ENCODE results near the gene PCLAF. TPM values are rescaled to one million over a fixed set of nuclear protein-coding genes. Genes with fewer than 3 reads are reported as not detected.
A peak's percentile ranks its signal among the peaks of the same experiment; 100 is the strongest.
"Not testable (repeated sequence)": the region's sequence is repeated elsewhere in the genome, so short reads cannot be mapped to it uniquely, and the experiment has no call there.

Gene PCLAF
- total RNA-seq = 8.5 and 10.9 TPM in 2 replicates

DNA sequence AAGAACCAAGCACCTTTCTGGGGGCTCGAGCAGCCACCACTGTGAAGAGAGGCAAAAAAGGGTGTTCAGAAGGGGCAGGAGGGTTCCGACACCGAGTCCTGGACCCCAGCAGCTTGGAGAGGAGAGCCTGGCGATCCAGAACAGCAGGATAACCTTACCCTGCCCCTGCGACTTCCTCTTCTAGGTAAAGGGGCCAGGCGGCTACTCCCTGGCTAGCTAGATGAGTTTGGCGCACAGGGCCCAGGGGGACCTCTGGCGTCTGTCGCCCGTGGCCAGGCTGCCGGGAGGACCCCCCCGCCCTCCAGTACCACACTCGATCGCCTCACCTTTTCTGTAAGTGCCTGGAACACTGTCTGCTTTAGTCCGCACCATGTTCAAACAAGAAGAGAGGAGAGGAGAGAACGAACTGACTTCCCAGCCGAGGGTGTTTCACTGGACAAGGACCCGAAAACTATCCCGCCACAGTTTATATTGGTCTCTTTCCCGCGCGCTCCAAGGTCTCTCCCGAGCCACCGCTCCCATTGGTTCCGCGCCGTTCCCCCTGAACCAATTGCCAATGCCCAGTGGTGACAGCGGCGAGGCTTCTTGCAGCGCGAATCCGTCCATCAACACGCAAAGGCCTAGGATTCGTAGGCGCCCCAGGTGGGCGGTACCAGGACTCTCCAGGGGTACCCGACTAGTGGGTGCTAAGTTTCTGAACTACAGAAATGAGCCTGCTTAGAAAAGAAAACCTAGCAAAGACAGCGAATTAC lies at the start of gene PCLAF:
PCLAF (minus strand) TSS at position 442 of the 752 bp plus-strand sequence; CDS start at position 372, 70 bp downstream.
- peak; percentile 64 for DNase-seq (ENCODE audit: extremely low read depth, low read depth, low spot score)

DNA sequence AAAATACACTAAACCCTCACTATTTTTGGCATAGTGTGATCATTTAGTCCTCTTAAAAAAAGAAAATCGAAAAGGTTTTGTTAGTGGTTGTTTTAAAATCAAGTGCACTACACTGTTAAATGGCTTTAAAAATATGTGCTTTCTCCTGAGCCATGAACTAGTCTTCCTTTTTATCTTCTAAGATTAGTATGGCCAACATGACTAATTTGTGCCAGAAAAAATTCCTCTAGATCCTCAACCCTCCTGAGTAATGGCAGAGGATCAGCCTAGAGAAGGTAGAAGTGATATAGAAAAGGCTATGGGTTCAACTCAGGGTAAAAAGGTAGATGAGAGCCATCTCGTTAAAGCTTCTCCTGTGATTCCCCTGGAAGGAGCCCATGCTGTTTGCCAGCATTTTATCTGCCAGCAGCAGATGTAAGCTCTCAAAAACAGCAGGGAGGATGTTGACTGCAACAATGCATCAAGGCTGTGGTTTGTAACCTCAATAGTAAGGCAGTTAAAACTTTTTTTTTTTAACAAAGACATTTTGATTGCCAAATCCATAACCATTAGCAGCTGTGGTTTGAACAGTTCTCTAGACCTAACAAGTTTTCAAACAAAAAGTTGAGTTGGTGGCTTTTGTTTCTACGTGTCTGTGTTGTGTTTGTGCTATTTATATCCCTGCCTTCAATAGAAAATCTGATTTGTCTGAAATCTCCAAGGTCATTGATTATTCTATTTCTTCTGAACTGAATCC lies 48.9 kb upstream of the PCLAF start:
- DNase-seq (ENCODE audit: extremely low read depth, low read depth, low spot score) = no peak

- no peak for DNase-seq (ENCODE audit: extremely low read depth, low read depth, low spot score)
Measured at GRCh38 chr15:64429448-64429847, 48.2 kb upstream of the PCLAF start.

DNA sequence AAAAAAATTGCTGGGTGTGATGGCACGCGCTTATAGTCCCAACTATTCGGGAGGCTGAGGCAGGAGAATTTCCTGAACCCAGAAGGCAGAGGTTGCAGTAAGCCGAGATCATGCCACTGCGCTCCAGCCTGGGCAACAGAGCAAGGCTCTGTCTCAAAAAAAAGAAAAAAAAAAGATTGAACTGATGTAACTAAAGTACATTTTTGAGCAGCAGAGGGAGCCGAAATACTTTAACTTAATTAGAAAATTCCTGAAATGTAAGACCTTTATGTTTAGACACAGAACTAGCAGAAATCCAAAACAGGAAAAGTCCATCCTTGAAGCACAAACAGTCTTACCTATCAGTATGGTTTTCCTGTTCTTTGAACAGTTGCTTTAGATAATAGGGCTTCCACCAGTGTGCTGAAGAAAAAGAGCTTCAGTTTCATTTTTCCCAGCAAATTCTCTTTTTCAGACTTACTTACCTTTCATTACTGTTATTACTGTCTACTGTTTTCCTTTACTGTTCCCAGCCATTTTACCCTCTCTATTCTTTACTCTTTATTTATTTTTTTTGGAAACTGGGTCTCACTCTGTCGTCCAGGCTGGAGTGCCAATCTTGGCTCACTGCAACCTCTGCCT lies 45.7 kb upstream of the PCLAF start:
- no peak for DNase-seq (ENCODE audit: extremely low read depth, low read depth, low spot score)

DNA sequence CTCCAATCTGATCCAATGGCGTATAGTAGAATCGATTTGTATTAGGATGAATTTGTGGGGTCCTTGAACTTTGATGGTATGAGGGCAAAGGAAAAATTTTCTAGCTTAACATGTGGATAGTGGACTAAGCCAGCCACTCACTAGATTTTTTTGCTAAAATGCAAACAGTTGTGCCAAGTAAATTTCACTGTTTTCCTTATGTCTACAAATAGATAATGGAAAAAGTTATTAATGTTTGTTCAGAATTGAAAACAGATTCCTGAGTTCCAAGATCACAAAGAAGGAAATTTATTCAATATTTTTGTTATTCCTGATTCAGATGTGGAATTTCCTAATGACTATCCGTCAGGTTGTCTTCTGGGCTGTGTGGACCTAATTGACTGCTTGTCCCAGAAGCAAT lies 44.0 kb upstream of the PCLAF start:
- DNase-seq (ENCODE audit: extremely low read depth, low read depth, low spot score) = no peak

DNA sequence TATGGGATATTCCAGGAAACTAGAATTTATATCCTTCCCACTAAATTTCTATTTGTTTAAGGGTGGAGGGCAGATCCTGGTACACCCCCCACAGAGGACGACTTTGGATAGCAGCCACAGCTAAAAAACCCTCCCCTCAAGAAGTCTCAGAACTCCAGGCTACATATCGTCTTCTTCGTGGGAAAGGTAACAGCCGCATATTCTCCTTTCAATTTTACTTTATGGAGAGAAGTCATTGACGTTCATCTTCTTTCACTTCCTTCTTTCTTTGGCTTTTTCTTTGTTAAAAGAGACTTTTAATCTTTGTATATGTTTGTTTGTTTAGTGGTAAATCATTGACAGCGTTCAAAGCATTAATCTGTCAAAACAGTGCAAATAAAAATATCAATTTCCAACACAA lies 42.7 kb upstream of the PCLAF start:
- no peak for DNase-seq (ENCODE audit: extremely low read depth, low read depth, low spot score)

DNA sequence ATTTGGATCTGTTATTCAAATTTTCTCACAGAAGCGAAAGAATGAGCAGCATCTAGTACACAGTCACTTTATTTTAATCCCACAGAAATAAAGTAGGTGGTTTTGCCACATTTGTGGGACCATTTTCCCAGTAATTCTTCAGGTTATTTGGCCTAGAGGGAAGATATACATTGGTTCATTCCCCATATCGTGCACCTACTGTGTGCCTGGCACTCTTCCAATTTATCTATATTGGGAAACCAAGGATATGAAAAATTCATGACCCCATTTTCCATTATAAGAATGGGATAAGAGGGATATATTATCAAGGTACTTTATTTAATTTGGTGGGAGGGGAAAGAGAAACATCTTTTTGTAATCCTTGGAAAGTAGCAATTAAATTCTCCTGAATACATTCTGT lies 41.5 kb upstream of the PCLAF start:
- no peak for DNase-seq (ENCODE audit: extremely low read depth, low read depth, low spot score)

GRCh38 chr15:64412216-64412615 lies 31.0 kb upstream of the PCLAF start:
- no peak for DNase-seq (ENCODE audit: extremely low read depth, low read depth, low spot score)

DNA sequence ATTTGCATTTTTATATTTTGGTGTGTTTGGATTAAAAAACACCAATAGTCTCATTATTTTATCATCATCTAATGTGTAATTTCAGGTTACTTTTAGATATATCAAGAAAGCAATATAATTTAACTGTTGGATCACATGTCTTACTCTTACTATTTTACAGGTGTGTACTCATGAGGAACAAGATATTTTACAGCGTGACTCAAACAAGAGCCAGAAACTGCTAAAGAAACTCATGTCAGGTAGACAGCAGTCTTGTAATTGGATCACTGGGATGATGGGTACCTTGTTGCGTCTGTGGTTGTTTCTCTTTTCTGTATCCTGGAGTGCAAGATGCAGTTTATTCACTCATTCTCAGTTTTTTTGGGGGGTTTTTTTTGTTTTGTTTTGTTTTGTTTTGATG lies 19.3 kb upstream of the PCLAF start:
- DNase-seq (ENCODE audit: extremely low read depth, low read depth, low spot score) = no peak

- DNase-seq (ENCODE audit: extremely low read depth, low read depth, low spot score) = no peak
Measured at GRCh38 chr15:64398575-64398974, 17.3 kb upstream of the PCLAF start.

GRCh38 chr15:64396789-64397188 lies 15.5 kb upstream of the PCLAF start:
- no peak for DNase-seq (ENCODE audit: extremely low read depth, low read depth, low spot score)

DNA sequence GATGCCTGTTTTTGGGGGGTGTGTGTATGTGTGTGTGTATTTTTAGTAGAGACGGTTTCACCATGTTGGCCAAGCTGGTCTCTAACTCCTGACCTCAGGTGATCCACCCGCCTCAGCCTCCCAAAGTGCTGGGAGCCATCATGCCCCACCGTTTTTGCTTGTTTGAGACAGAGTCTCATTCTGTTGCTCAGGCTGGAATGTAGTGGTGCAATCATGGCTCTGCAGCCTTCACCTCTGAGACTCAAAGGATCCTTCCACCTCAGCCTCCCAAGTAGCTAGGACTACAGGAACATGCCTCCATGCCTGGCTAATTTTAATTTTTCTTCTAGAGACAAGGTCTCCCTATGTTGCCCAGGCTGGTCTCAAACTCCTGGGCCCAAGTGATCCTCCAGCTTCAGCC lies 11.2 kb upstream of the PCLAF start:
- not testable (repeated sequence) for DNase-seq (ENCODE audit: extremely low read depth, low read depth, low spot score)

DNA sequence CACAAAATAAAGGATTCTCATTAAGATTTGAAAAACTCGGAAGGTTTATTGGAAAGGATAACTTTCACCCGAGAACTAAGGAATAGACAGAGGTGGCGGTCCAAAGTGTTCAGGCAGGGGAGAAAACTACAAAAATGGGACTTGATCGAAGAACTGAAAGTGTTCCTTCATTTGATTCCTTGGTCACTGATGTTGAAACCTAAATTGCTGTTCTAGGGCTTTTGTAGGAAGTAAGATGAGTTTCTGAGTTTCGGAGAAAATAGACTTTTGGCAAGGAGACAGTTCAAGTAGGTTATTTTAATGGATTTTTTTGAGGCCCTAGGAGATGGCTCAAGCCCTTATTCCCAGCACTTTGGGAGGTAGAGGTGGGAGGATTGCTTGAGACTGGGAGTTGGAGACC lies 7.8 kb upstream of the PCLAF start:
- no peak for DNase-seq (ENCODE audit: extremely low read depth, low read depth, low spot score)

GRCh38 chr15:64387562-64388168 lies 6.4 kb upstream of the PCLAF start, which contains the start of gene TRIP4:
TRIP4 (plus strand) TSS chr15:64387836; CDS start chr15:64387864, 28 bp downstream.
- peak; percentile 77 for DNase-seq (ENCODE audit: extremely low read depth, low read depth, low spot score)

DNA sequence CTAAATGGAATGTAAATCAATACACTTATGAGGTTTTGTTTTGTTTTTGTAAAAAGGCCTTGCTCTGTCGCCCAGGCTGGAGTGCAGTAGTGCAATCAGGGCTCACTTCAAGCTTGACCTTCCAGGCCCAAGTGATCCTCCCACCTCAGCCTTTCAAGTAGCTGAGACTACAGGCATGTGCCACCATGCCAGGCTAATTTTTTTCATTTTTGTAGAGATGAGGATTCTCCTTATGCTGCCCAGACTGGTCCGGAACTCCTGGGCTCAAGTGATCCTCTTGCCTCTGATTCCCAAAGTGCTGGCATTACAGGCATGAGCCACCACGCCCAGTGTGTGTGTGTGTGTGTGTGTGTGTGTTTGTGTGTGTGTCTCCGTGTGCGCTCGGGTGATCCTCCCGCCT lies 5.0 kb upstream of the PCLAF start:
- no peak for DNase-seq (ENCODE audit: extremely low read depth, low read depth, low spot score)

GRCh38 chr15:64383760-64384159 lies 2.5 kb upstream of the PCLAF start:
- DNase-seq (ENCODE audit: extremely low read depth, low read depth, low spot score) = no peak

DNA sequence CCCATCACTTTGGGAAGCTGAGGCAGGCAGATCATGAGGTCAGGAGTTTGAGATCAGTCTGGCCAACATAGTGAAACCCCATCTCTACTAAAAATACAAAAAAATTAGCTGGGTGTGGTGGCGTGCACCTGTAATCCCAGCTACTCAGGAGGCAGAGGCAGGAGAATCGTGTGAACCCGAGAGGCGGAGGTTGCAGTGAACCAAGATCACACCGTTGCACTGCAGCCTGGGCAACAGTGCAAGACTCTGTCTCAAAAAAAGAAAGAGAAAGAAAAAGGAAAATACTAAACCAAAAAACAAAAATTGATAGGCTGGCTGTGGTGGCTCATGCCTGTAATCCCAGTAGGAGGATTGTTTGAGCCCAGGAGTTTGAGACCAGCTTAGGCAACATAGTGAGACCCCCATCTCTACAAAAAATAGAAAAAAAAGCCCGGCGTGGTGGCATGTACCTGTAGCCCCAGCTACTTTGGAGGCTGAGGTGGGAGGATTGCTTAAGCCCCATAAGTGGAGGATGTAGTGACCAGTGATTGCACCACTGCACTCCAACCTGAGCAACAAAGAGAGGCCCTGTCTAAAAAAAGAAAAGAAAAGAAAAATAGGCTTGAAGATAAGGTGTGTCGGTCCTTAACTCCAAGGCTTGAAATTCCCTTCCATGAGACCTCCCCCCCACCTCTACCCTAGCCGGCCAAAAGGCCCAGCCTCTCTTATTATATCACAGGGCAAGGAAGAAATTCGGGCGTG lies 941 bp downstream of the PCLAF start:
- not testable (repeated sequence) for DNase-seq (ENCODE audit: extremely low read depth, low read depth, low spot score)

DNA sequence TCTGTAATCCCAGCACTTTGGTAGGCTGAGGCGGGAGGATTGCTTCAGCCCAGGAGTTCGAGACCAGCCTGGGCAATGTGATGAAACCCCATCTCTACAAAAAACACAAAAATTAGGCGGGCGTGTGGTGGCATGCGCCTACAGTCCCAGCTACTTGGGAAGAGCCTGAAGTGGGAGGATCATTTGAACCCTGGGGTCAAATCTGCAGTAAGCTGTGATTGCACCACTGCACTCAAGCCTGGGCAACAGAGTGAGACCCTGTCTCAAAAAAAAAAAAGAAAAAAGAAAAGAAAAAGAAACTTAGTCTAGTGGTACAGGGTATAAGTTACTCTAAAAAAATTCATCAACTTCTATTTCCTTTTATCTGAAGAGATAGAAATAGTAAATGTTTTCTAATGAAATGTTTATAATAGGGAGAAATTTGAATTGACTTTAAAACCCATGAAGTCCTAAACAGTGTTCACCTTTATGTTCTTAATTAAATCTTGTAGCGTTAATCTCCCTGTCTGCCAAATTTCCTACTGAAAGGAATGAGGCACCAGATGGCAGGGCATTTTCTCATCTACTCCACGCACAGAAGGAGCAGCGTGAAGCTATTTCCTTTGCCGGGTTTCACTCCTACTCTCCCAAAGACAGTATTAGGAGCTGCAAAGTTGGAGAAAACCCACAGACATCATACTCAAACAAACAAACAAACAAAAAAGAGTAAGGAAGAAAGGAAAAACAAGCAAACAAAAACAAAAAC lies 1.9 kb downstream of the PCLAF start:
- DNase-seq (ENCODE audit: extremely low read depth, low read depth, low spot score) = no peak

DNA sequence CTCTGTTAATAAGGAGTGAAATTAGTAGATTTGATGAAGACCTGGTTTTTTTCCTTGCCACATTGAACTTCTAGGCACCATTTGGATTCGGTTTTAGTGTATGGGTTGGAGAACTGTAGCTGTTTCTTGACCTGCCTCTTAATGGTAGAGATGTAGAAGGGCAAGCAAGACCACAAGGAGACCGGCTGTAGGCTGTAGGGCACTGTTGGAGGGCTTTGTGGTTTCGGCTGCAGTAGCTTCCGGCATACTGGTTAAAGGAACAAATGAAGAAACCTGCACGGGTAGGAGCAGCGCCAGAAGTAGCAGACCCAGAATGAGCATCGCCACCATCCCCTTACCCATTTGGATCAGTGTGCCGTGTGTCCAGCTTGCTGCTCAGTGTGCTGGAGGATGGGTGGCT lies 7.9 kb downstream of the PCLAF start:
- DNase-seq (ENCODE audit: extremely low read depth, low read depth, low spot score) = no peak

GRCh38 chr15:64371383-64371782 lies 9.9 kb downstream of the PCLAF start:
- not testable (repeated sequence) for DNase-seq (ENCODE audit: extremely low read depth, low read depth, low spot score)

Measured in glomerular endothelial cell (primary cell).